SK-N-SH (cell line): ENCODE measurements around the gene MFSD11.

ENCODE experiments used
- CTCF ChIP-seq: fragments of 200-600 bp; sonication (generic); IDR thresholded peaks from 2 replicates; pipeline ENCODE4 v1.6.1; 2017; ENCODE audit warnings: antibody characterized with exemption, mild to moderate bottlenecking, moderate library complexity
- EP300 ChIP-seq, 2 experiments: IDR thresholded peaks; 2 replicates each; pipeline versions ENCODE4 v1.4.0 to v1.6.1; 2012; ENCODE audit warnings: borderline replicate concordance in 1 of 2, low read depth in 1 of 2, low read length in 1 of 2
- EZH2phosphoT487 ChIP-seq: fragments of 200-600 bp; sonication (generic); IDR thresholded peaks from 2 replicates; pipeline ENCODE4 v1.6.1; 2017; ENCODE audit warnings: low read depth, mixed run types, mild to moderate bottlenecking, antibody characterized with exemption, moderate library complexity, borderline replicate concordance
- GABPA ChIP-seq: IDR thresholded peaks from 2 replicates; pipeline ENCODE4 v1.4.0; 2012; ENCODE audit warnings: low read depth, mild to moderate bottlenecking
- GATA2 ChIP-seq: sonication (generic); formaldehyde crosslinking; IDR thresholded peaks from 2 replicates; pipeline ENCODE4 v1.5.0; 2020; ENCODE audit warnings: mild to moderate bottlenecking, missing genetic modification reagents
- MXI1 ChIP-seq: IDR thresholded peaks from 2 replicates; pipeline ENCODE4 v1.6.1; 2012; ENCODE audit warnings: mild to moderate bottlenecking, low read depth, low read length, improper control_type of control experiment
- NRF1 ChIP-seq: IDR thresholded peaks from 2 replicates; pipeline ENCODE4 v1.6.1; 2012; ENCODE audit warnings: low read depth, mild to moderate bottlenecking, low read length
- POLR2AphosphoS5 ChIP-seq: IDR thresholded peaks from 2 replicates; pipeline ENCODE4 v1.6.1; 2012; ENCODE audit warnings: low read depth, low read length
- RCOR1 ChIP-seq: fragments of 150-350 bp; IDR thresholded peaks from 2 replicates; pipeline ENCODE4 v1.6.1; 2017; ENCODE audit warnings: antibody characterized with exemption, low read length
- RFX5 ChIP-seq: IDR thresholded peaks from 2 replicates; pipeline ENCODE4 v1.6.1; 2012; ENCODE audit warnings: mild to moderate bottlenecking, improper control_type of control experiment, low read length
- TEAD4 ChIP-seq: IDR thresholded peaks from 2 replicates; pipeline ENCODE4 v1.4.0; 2012; ENCODE audit warnings: mild to moderate bottlenecking, borderline replicate concordance; ENCODE audit not compliant: insufficient read depth
- USF2 ChIP-seq: fragments of 150-350 bp; IDR thresholded peaks from 2 replicates; pipeline ENCODE4 v1.6.1; 2017; ENCODE audit warnings: antibody characterized with exemption, low read length, low read depth, borderline replicate concordance
- ZBTB33 ChIP-seq: IDR thresholded peaks from 2 replicates; pipeline ENCODE4 v1.4.0; 2012; ENCODE audit warnings: low read depth, borderline replicate concordance

DNA sequence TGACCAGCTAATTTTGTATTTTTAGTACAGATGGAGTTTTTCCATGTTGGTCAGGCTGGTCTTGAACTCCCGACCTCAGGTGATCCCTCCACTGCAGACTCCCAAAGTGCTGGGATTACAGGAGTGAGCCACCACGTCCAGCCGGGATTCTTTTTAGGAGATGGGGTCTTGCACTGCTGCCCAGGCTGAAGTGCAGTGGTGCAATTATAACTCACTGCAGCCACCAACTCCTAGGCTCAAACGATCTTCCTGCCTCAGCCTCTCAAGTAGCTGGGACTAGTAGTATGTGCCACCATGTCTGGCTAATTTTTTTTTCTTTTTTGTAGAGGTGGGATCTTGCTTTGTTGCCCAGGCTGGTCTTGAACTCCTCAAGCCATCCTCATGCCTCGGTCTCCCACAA, 73.9 kb downstream of the MFSD11 start:
- TF ChIP-seq CTCF (no peak), TEAD4 (no peak), MXI1 (no peak), RCOR1 (no peak), USF2 (no peak), GATA2 (CRISPR knock-in tag) (no peak), RFX5 (no peak), POLR2AphosphoS5 (no peak), EP300 (IDR thresholded peaks at IDR 0.05; ENCODE audit: borderline replicate concordance in 1 of 2, low read depth in 1 of 2, low read length in 1 of 2) (no peak), ZBTB33 (no peak), NRF1 (no peak), EZH2phosphoT487 (no peak), GABPA (no peak)
